Endothelial cell of umbilical vein (primary cell): Measurements from ENCODE around the gene CD1E. TPM values are rescaled to one million over a fixed set of nuclear protein-coding genes. Genes with fewer than 3 reads are reported as not detected.

ENCODE experiments used
- BruUV-seq: library from RNA; stranded (reverse); fragments of 400-500 nt; replicated peaks from 2 replicates; lab custom pipeline; 2021; lab: Mats Ljungman, UMichigan
- CTCF ChIA-PET: fragments of 300-600, 350-600 bp; sonication (Branson Sonifier 250); formaldehyde crosslinking; loops from one replicate; lab custom pipeline; 2021; ENCODE audit warnings: antibody characterized with exemption, inconsistent platforms; lab: Charles Lee
- POLR2A ChIA-PET: fragments of 300-600, 350-600 bp; sonication (Branson Sonifier 250); formaldehyde crosslinking; loops from one replicate; lab custom pipeline; 2021; ENCODE audit warnings: antibody characterized with exemption, inconsistent platforms; lab: Charles Lee
- DNase-seq: peaks from one replicate; pipeline ENCODE4 v3.0.0-alpha.2; 2011; ENCODE audit warnings: low read depth, low spot score
- FAIRE-seq: peaks from 2 replicates; lab custom pipeline; 2011; peaks lifted over from hg19 to GRCh38; lab: Jason Lieb, UNC
- H2AFZ ChIP-seq: 2 replicates; pipeline ENCODE4 v1.6.0; 2012; ENCODE audit warnings: low read depth, low read length, control low read depth, inconsistent platforms
- H3K27ac ChIP-seq: 2 replicates; pipeline ENCODE4 v1.5.1; 2011; ENCODE audit warnings: low read depth, mild to moderate bottlenecking, control low read depth, low read length, moderate library complexity; ENCODE audit not compliant: insufficient read depth
- H3K27me3 ChIP-seq, 2 experiments: 2 replicates each; pipeline versions ENCODE4 v1.6.0 to v1.6.1; 2011; ENCODE audit warnings: low read length in 2 of 2, mixed read lengths in 1 of 2; ENCODE audit not compliant: control insufficient read depth in 2 of 2, insufficient read depth in 2 of 2
- H3K36me3 ChIP-seq, 2 experiments: 2 replicates in 1 of 2; 3 replicates in 1 of 2; pipeline ENCODE4 v1.5.1; 2011; ENCODE audit warnings: low read length in 2 of 2, mild to moderate bottlenecking in 1 of 2, moderate library complexity in 1 of 2; ENCODE audit not compliant: control insufficient read depth in 2 of 2, insufficient read depth in 2 of 2; ENCODE audit errors: extremely low read depth in 1 of 2
- H3K4me1 ChIP-seq: 3 replicates; pipeline ENCODE4 v1.5.1; 2011; ENCODE audit warnings: mild to moderate bottlenecking, low read length; ENCODE audit not compliant: control insufficient read depth, insufficient read depth; ENCODE audit errors: extremely low read depth
- H3K4me2 ChIP-seq: 2 replicates; pipeline ENCODE4 v1.6.1; 2011; ENCODE audit warnings: low read length, control low read depth, mixed read lengths; ENCODE audit not compliant: insufficient read depth
- H3K4me3 ChIP-seq, 3 experiments: fragments of 200-600 bp in 1 of 3; sonication (generic), shearing (Covaris generic) in 1 of 3; replicated peaks in 1 of 3; 2 replicates each; pipeline ENCODE4 v1.5.1; 2011 to 2016; ENCODE audit warnings: control low read depth in 3 of 3, low read length in 3 of 3, mild to moderate bottlenecking in 2 of 3, inconsistent platforms in 1 of 3, low read depth in 1 of 3, moderate library complexity in 1 of 3; ENCODE audit not compliant: insufficient read depth in 1 of 3
- H3K79me2 ChIP-seq: 2 replicates; pipeline ENCODE4 v1.6.0; 2012; ENCODE audit warnings: low read length, inconsistent platforms; ENCODE audit not compliant: control insufficient read depth, insufficient read depth
- H3K9ac ChIP-seq: replicated peaks from 2 replicates; pipeline ENCODE3; 2011; ENCODE audit warnings: low read length, control low read depth; ENCODE audit not compliant: insufficient read depth; ENCODE audit errors: extremely low read depth
- H3K9me1 ChIP-seq: replicated peaks from 3 replicates; pipeline ENCODE4 v1.6.0; 2011; ENCODE audit warnings: mild to moderate bottlenecking, low read length; ENCODE audit not compliant: control insufficient read depth, insufficient read depth; ENCODE audit errors: extremely low read depth
- H3K9me3 ChIP-seq: replicated peaks from 2 replicates; pipeline ENCODE4 v1.5.1; 2012; ENCODE audit warnings: low read length, inconsistent platforms; ENCODE audit not compliant: control insufficient read depth, insufficient read depth
- H4K20me1 ChIP-seq: replicated peaks from 2 replicates; pipeline ENCODE3; 2011; ENCODE audit warnings: mild to moderate bottlenecking, low read length; ENCODE audit not compliant: control insufficient read depth, insufficient read depth; ENCODE audit errors: extremely low read depth
- CTCF ChIP-seq, 2 donors: IDR thresholded peaks; 1 replicate in 1 of 2; 2 replicates in 1 of 2; pipeline ENCODE4 v1.5.1; 2011; ENCODE audit warnings: low read length in 2 of 2, mild to moderate bottlenecking in 2 of 2, moderate library complexity in 2 of 2, control low read depth in 1 of 2, inconsistent platforms in 1 of 2, low read depth in 1 of 2; ENCODE audit not compliant: insufficient read depth in 1 of 2; ENCODE audit errors: extremely low read depth in 1 of 2
- EZH2 ChIP-seq: IDR thresholded peaks from 2 replicates; pipeline ENCODE4 v1.6.1; 2012; ENCODE audit warnings: borderline replicate concordance, low read depth, mild to moderate bottlenecking, moderate library complexity, low read length, inconsistent platforms; ENCODE audit not compliant: severe bottlenecking
- FOS ChIP-seq: IDR thresholded peaks from 2 replicates; pipeline ENCODE4 v1.6.1; 2011; ENCODE audit warnings: mild to moderate bottlenecking, low read length, moderate library complexity, borderline replicate concordance; ENCODE audit not compliant: insufficient read depth
- GATA2 ChIP-seq: IDR thresholded peaks from 2 replicates; pipeline ENCODE4 v1.7.0; 2011; ENCODE audit warnings: low read depth, mild to moderate bottlenecking, moderate library complexity, mixed read lengths, low read length; ENCODE audit not compliant: insufficient read length, insufficient read depth
- JUN ChIP-seq: IDR thresholded peaks from 2 replicates; pipeline ENCODE4 v1.6.1; 2011; ENCODE audit warnings: borderline replicate concordance, low read depth; ENCODE audit not compliant: insufficient read length, insufficient read depth
- MAX ChIP-seq: IDR thresholded peaks from 2 replicates; pipeline ENCODE4 v1.6.1; 2011; ENCODE audit not compliant: insufficient read depth, insufficient read length
- MYC ChIP-seq: IDR thresholded peaks from one replicate; pipeline ENCODE4 v1.6.1; 2011; ENCODE audit warnings: mild to moderate bottlenecking, low read depth, low read length
- POLR2A ChIP-seq: IDR thresholded peaks from 2 replicates; pipeline ENCODE4 v1.6.1; 2012; ENCODE audit warnings: low read depth, mild to moderate bottlenecking, control low read depth, low read length
- POLR2AphosphoS5 ChIP-seq: IDR thresholded peaks from 2 replicates; pipeline ENCODE4 v1.6.1; 2012; ENCODE audit warnings: low read depth, mild to moderate bottlenecking, control low read depth, low read length, moderate library complexity; ENCODE audit not compliant: insufficient read depth
- dilution Hi-C: fragments of 300-500 bp; cut with MboI; formaldehyde crosslinking; loops from one replicate; pipeline ENCODE4 v1.15.0; 2019; ENCODE audit warnings: low sequenced_read_pairs; ENCODE audit not compliant: extremely low pct_ligation_motif_present
- intact Hi-C: fragments of 100-400 bp; cut with micrococcal nuclease; formaldehyde crosslinking; loops from one replicate; pipeline ENCODE4 v1.10.0; 2022
- polyA plus RNA-seq, 4 experiments: library from polyadenylated mRNA; depleted of rRNA in 3 of 4; stranded (reverse) in 3 of 4; unstranded in 1 of 4; fragments of >200 nt; gene quantifications; 2 replicates each; pipeline versions ENCODE4 v1.2.1 to v1.2.3, GENCODE V29; 2011 to 2012; ENCODE audit warnings: missing spikeins in 1 of 4
- total RNA-seq: library from RNA; stranded (reverse); gene quantifications from 2 replicates; pipeline ENCODE4 v1.2.3, GENCODE V29; 2021

Gene CD1E
- total and polyA plus RNA-seq, 2 donors (not counting 3 experiments of a cell fraction or from before 2014, with no cell fraction given): not detected

GRCh38 chr1:158398818-158399514 lies 45.3 kb downstream of the CD1E start, which contains the start of gene OR10T2:
Gene OR10T2, minus strand, starts transcription at chr1:158399466. Its CDS starts 0 bp downstream, at chr1:158399466.
- Histone ChIP-seq H3K9ac (no peak within 1 kb of the TSS), H3K4me3 (no peak within 1 kb of the TSS), H3K27me3 (no peaks in the 10 kb centered on the region), H3K27ac (no peak within 1 kb of the TSS), H4K20me1 (no peaks in the 10 kb centered on the region), H3K4me1 (no peaks in the 10 kb centered on the region), H3K79me2 (no peaks in the 10 kb centered on the region), H3K9me3 (no peaks in the 10 kb centered on the region), H3K36me3 (no peaks in the 10 kb centered on the region), H3K4me2 (no peak within 1 kb of the TSS), H3K9me1 (no peaks in the 10 kb centered on the region), H2AFZ (no peak within 1 kb of the TSS)
- CTCF ChIA-PET: no interaction called here
- BruUV-seq: no TSS peak
- intact Hi-C loops (no loop called here), dilution Hi-C loops (no loop called here)
- TF ChIP-seq MYC (no peak), JUN (no peak), POLR2AphosphoS5 (no peak), GATA2 (no peak), FOS (no peak), POLR2A (no peak), MAX (no peak), CTCF (IDR thresholded peaks at IDR 0.05; ENCODE audit: extremely low read depth in 1 of 2, insufficient read depth in 1 of 2, low read depth in 1 of 2, low read length in 2 of 2) (no peak), EZH2 (no peak)
- POLR2A ChIA-PET: no interaction called here
- no peak for FAIRE-seq
- no peak for DNase-seq
